Midbrain (tissue), 1 donor: ENCODE measurements around the gene METTL26.

ENCODE experiments used
- DNase-seq: peaks from one replicate; lab custom pipeline; 2025; lab: John Stamatoyannopoulos, UW

The METTL26 gene

GRCh38 chr16:638034-638543 lies 2.0 kb upstream of the METTL26 start:
- DNase-seq = no peak

GRCh38 chr16:637081-638018 lies 1.2 kb upstream of the METTL26 start:
- peak; percentile 95 for DNase-seq

- no peak for DNase-seq
Measured at GRCh38 chr16:635573-636205, 416 bp downstream of the METTL26 start.

GRCh38 chr16:634996-635395 lies 1.1 kb downstream of the METTL26 start:
- DNase-seq = no peak

- no peak for DNase-seq
Measured at GRCh38 chr16:634051-634670, 1.9 kb downstream of the METTL26 start.

GRCh38 chr16:633336-634050 lies 2.6 kb downstream of the METTL26 start:
- no peak for DNase-seq

- no peak for DNase-seq
Measured at GRCh38 chr16:632486-633335, 3.4 kb downstream of the METTL26 start.

- DNase-seq = no peak
Measured at GRCh38 chr16:631808-632358, 4.2 kb downstream of the METTL26 start.

- DNase-seq = no peak
Measured at GRCh38 chr16:630815-631405, 5.2 kb downstream of the METTL26 start, which contains the start of gene WFIKKN1. Gene WFIKKN1 (plus strand): TSS chr16:630985. CDS start chr16:631254, 269 bp downstream.

- no peak for DNase-seq
Measured at GRCh38 chr16:630249-630814, 5.8 kb downstream of the METTL26 start.

- no peak for DNase-seq
Measured at GRCh38 chr16:629833-630248, 6.3 kb downstream of the METTL26 start.

- DNase-seq = no peak
Measured at GRCh38 chr16:629185-629832, 6.8 kb downstream of the METTL26 start.

- no peak for DNase-seq
Measured at GRCh38 chr16:628321-629061, 7.6 kb downstream of the METTL26 start.

- DNase-seq = no peak
Measured at GRCh38 chr16:627454-628239, 8.5 kb downstream of the METTL26 start.

- no peak for DNase-seq
Measured at GRCh38 chr16:626787-627453, 9.2 kb downstream of the METTL26 start.

GRCh38 chr16:625977-626765 lies 9.9 kb downstream of the METTL26 start:
- DNase-seq = no peak
